Measurements from ENCODE around the gene SPEG. TPM values are rescaled to one million over a fixed set of nuclear protein-coding genes. Genes with fewer than 3 reads are reported as not detected.
A peak's percentile ranks its signal among the peaks of the same experiment; 100 is the strongest.

SPEG gene
- total RNA-seq, 1 donor = 48.8 TPM

DNA sequence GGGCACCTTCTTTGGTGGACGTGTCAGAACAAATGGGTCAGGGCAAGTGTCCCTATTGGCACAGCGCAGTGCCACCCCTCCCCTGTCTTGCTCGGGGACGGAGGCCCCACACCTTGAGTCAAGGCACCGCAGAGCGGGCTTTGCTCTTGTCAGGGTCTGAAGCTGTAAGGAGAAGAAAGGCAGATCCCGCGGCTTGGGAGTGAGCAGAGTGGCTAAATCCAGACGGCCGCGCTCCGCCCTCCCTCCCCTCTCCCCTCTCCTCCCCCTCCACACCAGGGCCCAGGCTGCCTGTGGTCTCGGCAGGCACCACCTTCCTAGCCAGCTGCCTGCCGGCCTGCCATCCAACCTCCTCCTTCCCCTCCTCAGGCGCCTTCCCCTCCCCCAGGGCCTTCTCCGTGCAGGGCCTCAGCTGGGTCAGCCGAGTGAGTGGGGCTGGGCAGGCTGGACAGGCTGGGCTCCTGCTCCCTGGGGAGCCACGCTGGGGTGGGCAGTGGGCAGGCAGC is 25.8 kb downstream of the SPEG start:
- no peak for TF ChIP-seq CTCF (IDR thresholded peaks at IDR 0.05; ENCODE audit: insufficient read depth, low read depth, low read length)
- H3K4me3 ChIP-seq (ENCODE audit: low read depth, low read length) = no peak overlapping the region
- peak; percentile 89 for DNase-seq (ENCODE audit: low read depth)

DNA sequence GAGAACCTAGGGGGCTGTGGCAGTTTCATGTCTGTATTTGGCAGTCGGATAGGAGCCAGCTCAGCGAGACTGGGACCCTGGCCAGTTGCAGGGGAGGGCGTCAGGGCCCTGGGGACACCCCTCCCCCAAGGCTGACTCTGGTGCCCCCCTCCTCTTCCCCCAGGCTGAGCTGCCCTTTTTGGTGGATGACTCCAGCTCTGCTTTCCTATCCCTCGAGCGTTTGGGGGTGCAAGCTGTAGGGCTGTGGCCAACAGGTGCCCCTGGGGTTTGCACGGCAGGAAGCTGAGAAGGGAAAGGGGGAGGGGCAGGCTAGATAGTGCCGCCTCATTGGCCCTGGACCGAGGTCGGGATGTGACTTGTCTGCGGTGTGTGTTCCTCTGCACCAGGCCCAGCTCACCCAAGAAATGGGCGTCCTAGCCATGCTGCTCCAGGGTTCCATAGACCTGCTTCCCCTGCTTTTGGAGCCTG is 26.4 kb downstream of the SPEG start:
- no peak for DNase-seq (ENCODE audit: low read depth)
- H3K4me3 ChIP-seq (ENCODE audit: low read depth, low read length) = no peak overlapping the region
- no peak for TF ChIP-seq CTCF (IDR thresholded peaks at IDR 0.05; ENCODE audit: insufficient read depth, low read depth, low read length)

- H3K4me3 ChIP-seq (ENCODE audit: low read depth, low read length) = no peak overlapping the region
- no peak for DNase-seq (ENCODE audit: low read depth)
- no peak for TF ChIP-seq CTCF (IDR thresholded peaks at IDR 0.05; ENCODE audit: insufficient read depth, low read depth, low read length)
Measured at GRCh38 chr2:219461669-219462068, 27.0 kb downstream of the SPEG start.

- no peak for TF ChIP-seq CTCF (IDR thresholded peaks at IDR 0.05; ENCODE audit: insufficient read depth, low read depth, low read length)
- H3K4me3 ChIP-seq (ENCODE audit: low read depth, low read length) = no peak overlapping the region
- DNase-seq (ENCODE audit: low read depth) = no peak
Measured at GRCh38 chr2:219462349-219462748, 27.7 kb downstream of the SPEG start.

DNA sequence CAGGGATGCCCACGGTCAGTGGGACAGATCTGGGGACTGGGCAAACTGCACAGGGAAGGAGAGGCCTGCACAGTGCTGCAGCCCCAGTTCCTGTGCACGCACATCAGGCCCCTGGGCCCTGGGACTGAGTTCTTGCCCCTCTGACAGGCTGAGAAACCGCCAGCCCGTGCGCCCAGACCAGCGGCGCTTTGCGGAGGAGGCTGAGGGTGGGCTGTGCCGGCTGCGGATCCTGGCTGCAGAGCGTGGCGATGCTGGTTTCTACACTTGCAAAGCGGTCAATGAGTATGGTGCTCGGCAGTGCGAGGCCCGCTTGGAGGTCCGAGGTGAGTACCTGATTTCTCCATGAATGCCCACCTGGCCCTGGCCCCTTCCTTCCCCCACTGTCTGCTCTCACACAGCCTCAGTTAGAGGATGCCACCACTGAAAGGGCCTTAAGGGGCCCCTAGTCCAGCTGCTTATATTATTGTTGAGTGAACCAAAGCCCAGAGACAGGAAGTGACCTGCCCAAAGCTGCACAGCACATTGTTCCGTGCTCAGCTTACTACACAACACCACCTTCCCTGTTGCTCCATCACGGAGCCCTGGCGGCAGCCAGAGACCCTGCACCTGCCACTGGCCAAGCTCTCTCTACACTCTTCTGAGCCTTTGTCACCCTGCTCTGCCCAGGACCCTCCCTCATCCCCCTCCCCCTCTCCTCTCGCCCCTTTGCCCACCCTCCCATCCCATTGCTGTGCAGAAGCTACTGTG is 29.8 kb downstream of the SPEG start:
- no peak for TF ChIP-seq CTCF (IDR thresholded peaks at IDR 0.05; ENCODE audit: insufficient read depth, low read depth, low read length)
- no peak for DNase-seq (ENCODE audit: low read depth)
- H3K4me3 ChIP-seq (ENCODE audit: low read depth, low read length) = no peak overlapping the region

DNA sequence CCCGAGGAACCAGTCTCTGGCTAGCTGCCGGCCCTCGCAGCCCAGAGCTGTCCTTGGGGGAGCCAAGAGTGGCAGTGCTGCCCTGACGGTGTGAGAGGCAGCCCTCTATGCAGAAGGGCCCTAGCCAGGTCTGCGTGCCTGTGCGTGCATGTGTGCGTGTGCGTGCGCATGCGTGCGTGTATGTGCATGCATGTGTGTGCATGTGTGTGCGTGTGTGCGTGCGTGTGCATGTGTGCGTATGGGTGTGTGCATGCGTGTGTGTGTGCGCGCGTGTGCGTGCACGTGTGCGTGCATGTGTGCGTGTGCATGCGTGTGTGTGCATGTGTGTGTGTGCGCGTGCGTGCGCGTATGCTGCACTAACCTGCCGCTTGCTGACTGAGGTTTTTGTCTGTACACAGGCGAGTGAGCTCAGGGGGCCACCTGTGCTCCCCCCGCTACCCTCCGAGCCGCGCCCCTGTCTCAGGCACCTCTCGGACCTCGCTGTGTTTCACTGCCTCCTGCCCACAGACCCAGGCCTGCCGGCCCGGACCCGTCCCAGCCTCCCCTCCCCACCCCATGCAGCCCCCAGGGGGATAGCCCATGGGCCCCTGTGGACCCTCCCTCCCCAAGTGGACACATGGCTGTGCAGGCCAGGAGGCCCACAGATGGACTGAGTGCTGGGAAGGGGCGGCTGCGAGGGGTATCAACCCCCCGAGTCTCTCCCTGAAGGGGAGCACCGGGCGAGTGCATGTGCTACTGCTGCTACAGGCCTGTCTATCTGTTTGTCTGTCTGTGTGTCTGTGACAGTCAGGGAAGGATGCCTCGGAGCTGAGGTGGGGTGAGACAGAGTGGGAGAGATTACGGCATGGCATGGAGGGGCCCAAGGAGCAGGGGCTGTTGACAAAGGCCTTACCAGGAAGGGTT is 31.3 kb downstream of the SPEG start:
- TF ChIP-seq CTCF (IDR thresholded peaks at IDR 0.05; ENCODE audit: insufficient read depth, low read depth, low read length) = no peak
- DNase-seq (ENCODE audit: low read depth) = no peak
- H3K4me3 ChIP-seq (ENCODE audit: low read depth, low read length) = no peak overlapping the region
